Fibroblast of mammary gland (primary cell): ENCODE results near the gene BCAS4.

Experiments used
- DNase-seq: peaks from one replicate; pipeline ENCODE4 v3.0.0-alpha.2; 2010; ENCODE audit warnings: low read depth
- H3K4me3 ChIP-seq: 2 replicates; pipeline ENCODE4 v1.5.1; 2011; ENCODE audit warnings: low read depth, mild to moderate bottlenecking, low read length, moderate library complexity; ENCODE audit not compliant: control insufficient read depth
- TF ChIP-seq, protein P1 (sequence below): conservative IDR thresholded peaks from 2 replicates; pipeline ENCODE4 v1.5.1; 2011; ENCODE audit warnings: low read depth, low read length, inconsistent platforms; ENCODE audit not compliant: control insufficient read depth, insufficient read depth

The BCAS4 gene

DNA sequence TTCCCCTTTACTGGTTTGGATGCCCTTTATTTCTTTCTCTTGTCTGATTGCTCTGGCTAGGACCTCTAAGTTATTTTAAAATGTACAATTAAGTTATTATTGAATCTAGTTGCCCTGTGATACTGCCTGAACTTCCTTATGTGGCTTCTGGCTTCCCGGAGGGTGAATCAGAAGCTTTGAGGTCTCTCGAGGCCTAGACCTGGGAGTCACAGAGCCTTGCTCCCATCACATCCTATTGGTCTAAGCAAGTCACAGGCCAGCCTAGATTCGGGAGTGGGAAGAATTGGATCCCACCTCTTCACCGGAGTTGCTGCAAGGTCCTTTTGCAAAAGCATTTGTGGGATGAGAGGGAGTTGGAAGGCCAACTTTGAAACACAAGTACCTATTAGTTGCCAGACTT, 15.2 kb downstream of the BCAS4 start:
- peak; percentile 37 for DNase-seq
- TF ChIP-seq, protein P1, sequence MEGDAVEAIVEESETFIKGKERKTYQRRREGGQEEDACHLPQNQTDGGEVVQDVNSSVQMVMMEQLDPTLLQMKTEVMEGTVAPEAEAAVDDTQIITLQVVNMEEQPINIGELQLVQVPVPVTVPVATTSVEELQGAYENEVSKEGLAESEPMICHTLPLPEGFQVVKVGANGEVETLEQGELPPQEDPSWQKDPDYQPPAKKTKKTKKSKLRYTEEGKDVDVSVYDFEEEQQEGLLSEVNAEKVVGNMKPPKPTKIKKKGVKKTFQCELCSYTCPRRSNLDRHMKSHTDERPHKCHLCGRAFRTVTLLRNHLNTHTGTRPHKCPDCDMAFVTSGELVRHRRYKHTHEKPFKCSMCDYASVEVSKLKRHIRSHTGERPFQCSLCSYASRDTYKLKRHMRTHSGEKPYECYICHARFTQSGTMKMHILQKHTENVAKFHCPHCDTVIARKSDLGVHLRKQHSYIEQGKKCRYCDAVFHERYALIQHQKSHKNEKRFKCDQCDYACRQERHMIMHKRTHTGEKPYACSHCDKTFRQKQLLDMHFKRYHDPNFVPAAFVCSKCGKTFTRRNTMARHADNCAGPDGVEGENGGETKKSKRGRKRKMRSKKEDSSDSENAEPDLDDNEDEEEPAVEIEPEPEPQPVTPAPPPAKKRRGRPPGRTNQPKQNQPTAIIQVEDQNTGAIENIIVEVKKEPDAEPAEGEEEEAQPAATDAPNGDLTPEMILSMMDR, result no peak
- no peak overlapping the region for H3K4me3 ChIP-seq

DNA sequence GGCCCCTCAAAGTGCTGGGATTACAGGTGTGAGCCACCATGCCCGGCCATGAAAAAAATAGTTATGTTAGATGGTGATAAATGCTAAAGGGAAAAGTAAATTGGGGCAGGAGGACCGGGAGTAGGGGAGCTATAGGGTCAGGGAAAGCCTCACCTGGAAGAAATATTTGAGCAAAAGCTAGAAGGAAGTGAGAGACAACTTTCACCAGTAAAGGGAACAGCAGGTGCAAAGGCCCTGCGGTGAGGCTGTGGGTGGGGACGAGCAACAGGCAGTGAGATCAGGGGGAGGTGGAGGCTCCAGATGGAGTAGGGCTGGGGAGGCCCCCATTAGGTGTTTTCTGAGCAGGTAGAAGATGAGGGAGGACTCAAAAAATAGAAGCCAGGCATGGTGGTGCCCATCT, 16.0 kb downstream of the BCAS4 start:
- H3K4me3 ChIP-seq, result no peak overlapping the region
- DNase-seq, result no peak
- TF ChIP-seq, protein P1, result no peak

DNA sequence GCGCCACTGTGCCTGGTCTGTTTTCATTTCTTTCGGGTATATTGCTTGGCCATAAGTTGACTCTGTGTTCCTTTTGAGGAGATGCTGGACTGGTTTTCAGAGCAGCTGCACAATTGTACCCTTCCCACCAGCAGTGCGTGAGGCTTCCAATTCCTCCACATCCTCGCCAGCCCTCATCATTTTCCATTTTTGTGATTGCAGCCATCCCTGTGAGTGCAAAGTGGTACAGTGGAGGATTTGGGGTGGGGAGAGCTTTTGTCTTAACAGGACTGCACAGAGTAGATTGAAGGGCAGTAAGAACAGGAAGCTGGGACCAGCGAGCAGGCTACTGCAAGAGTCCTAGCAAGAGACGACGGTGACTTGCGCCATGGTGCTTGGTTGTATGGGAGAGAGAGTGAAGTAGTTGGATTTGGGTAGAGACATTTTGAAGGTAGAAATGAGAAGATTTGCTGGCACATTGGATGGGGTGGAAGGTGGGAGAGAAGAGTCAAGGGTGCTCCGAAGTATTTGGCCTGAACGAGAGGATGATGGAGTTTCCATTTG, 18.3 kb downstream of the BCAS4 start:
- DNase-seq, result no peak
- no peak overlapping the region for H3K4me3 ChIP-seq
- TF ChIP-seq, protein P1, result no peak

DNA sequence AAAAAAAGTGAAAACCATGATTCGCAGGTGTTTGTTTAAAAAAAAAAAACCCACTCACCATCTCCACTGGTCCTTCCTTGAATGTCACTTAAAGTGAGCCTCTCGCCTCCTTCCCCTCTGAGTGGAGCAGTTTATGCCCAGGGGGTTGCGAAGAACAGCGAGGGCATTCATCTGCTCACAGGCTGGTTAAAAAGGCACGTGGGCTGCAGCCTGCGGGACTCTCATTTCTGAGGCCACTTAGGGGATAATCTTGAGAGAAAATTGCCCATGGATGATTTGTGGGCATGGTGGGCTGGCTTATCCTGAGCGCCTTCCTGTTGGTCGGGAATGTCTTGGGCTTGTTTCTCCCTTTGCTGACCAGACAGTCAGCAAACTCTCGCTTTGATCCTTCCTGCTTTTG, 18.9 kb downstream of the BCAS4 start:
- no peak overlapping the region for H3K4me3 ChIP-seq
- TF ChIP-seq, protein P1, result no peak
- no peak for DNase-seq

DNA sequence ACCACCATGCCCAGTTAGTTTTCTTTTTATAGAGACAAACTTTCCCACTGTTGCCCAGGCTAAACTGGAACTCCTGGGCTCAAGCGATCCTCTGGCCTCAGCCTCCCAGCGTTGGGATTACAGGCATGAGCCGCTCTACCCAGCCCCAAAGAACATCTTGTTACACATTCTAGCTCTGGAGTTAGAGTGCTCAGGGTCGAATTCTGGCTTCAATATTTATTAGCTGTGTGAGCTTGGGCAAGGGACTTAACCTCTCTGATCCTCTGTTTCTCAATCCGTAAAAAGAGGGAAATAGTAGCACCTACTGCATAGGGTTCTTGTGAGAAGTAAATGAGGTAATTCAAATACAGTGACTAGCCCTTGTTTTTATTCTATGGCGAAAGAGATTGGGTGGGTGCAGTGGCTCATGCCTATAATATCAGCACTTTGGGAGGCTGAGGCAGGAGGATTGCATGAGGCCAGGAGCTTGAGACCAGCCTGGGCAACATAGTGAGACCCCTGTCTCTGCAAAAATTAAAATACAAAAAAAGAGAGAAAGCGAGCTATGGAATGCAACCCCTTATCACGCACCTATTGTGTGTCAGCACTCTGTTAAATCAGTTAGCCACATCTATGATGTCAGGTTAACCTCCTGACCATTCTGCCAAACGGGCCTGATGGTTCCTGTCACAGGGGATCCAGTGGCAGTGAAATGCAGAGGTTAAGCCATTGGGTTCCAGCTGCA, 19.7 kb downstream of the BCAS4 start:
- no peak overlapping the region for H3K4me3 ChIP-seq
- TF ChIP-seq, protein P1, result no peak
- DNase-seq, result no peak

DNA sequence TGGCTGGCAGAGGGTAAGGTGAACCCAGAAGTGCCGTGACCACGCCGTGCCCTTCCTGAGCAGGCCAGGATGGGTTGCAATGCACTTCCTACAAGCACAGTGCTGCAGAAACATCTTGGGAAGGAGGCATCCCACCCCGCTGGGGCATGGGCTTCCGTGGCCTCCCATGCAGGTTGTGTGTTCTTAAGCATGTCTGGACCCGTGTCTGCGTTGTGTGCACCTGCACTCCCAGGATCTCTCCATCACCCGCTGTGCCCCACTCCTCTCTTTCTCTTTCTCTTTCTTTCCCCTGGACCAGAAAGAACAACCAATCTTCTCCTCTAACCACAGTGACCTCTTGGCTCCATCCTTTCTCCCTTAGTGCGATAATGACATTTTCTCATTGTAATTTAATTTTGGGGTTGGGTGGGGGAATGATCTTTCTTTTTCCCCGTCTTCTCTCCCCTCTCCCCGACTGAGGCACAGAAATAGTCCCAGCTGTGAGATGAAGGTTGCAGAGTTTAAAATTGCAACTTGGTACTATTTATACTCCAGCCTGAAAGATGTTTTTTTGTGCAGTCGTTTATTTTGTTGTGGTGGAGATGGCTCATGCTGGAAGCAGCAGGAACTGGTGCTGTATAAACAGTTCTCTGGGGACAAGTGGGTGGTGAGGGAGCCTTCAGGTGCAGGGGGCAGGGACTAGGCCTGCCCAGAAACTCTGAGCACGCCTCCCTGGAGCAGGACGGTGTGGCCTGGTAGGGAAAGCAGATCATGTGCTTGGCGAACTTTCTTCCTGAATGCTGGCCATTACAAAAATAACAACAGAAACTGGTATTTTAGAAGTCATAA, 20.5 kb downstream of the BCAS4 start:
- TF ChIP-seq, protein P1, result no peak
- H3K4me3 ChIP-seq, result no peak overlapping the region
- DNase-seq, result peak; percentile 38
